GM04503 (cell line): ENCODE results near the gene EIF3K.
A peak's percentile ranks its signal among the peaks of the same experiment; 100 is the strongest.

ENCODE experiments used
- DNase-seq: peaks from one replicate; pipeline ENCODE4 v3.0.0-alpha.2; 2012; ENCODE audit warnings: low read depth

EIF3K gene

DNA sequence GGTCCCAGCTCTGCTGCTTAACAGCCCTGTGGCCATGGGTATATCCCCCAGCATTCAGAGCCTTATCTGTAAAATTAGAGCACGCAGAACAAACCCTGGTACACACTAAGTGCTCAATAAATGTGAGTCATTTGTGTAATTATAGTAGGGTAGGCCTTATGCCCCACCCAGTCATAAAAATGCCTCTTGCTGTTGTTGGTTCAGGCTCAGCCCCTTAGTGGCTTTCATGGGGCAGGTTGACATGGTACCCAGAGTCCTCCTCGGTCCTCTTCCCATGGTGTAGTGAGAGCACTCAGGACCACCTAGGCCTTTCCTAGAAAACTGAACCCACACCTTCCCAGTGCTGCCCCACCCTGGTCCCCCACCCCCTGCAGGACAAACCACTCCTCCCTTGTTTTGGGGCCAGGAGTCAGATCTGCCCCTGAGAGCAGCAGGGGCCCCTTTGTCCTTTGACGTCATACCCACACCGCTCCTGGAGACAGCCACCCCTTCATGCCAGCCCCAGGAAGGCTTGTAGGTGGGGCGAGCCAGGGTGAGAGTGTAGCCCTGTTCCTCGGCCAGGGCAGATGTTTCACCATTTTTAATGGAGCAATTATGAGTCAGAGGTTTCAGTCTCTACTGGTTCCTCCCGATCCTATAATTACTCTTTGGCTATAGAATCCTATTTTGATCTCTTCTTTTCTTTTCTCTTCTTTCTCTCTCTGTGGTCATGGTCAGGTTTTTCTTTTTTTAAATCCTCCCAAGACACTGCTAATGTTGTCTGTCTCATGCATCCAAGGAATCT lies 65.3 kb downstream of the EIF3K start:
- DNase-seq: peak; percentile 82

GRCh38 chr19:38684862-38685665 lies 66.1 kb downstream of the EIF3K start:
- DNase-seq: no peak

- no peak for DNase-seq
Measured at GRCh38 chr19:38685666-38686529, 66.9 kb downstream of the EIF3K start.

DNA sequence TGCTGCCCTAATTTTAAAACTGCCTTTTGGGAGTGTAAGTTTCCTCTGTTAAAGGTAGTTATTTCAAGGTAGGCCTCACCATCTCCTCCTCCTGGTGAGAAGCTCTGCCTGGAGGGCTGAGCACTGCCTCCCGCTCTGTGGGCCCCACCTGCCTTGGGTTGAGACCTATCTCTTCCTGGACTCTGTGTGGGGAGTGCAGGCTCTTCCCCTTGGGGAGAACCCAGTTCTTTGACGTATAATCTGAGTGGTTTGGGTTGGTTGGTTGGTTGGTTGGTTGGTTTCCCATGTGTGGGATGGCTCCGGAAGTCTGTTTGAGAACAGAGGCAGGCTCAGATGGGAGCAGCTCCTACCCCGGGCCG lies 67.5 kb downstream of the EIF3K start:
- DNase-seq: no peak
